Loucy (cell line): ENCODE results near the gene ASMT.

Experiments used
- H2AFZ ChIP-seq: fragments of 200-600 bp; sonication (generic); 2 replicates; pipeline ENCODE4 v1.6.0; 2016; ENCODE audit warnings: antibody characterized with exemption, mild to moderate bottlenecking, low read length, moderate library complexity
- H3F3A ChIP-seq: fragments of 200-600 bp; 2 replicates; pipeline ENCODE4 v1.6.0; 2016; ENCODE audit warnings: antibody characterized with exemption, low read depth, mild to moderate bottlenecking
- H3K27me3 ChIP-seq: fragments of 200-600 bp; sonication (generic); 2 replicates; pipeline ENCODE4 v1.6.1; 2014; ENCODE audit warnings: low read length, mild to moderate bottlenecking; ENCODE audit not compliant: insufficient read depth, poor library complexity, severe bottlenecking
- H3K36me3 ChIP-seq: fragments of 200-600 bp; sonication (generic); 2 replicates; pipeline ENCODE4 v1.6.1; 2016; ENCODE audit warnings: low read length; ENCODE audit not compliant: insufficient read depth
- H3K4me1 ChIP-seq: fragments of 200-600 bp; sonication (generic); 2 replicates; pipeline ENCODE4 v1.5.1; 2014; ENCODE audit warnings: low read length, mild to moderate bottlenecking; ENCODE audit not compliant: insufficient read depth, poor library complexity, severe bottlenecking
- H3K4me2 ChIP-seq: fragments of 200-600 bp; sonication (generic); 2 replicates; pipeline ENCODE4 v1.6.0; 2014; ENCODE audit warnings: antibody characterized with exemption, low read length, low read depth, mild to moderate bottlenecking; ENCODE audit not compliant: poor library complexity, severe bottlenecking
- H3K4me3 ChIP-seq: fragments of 200-600 bp; sonication (generic); 2 replicates; pipeline ENCODE4 v1.5.1; 2014; ENCODE audit warnings: low read length, mild to moderate bottlenecking, mixed read lengths; ENCODE audit not compliant: poor library complexity, severe bottlenecking
- H3K79me2 ChIP-seq: fragments of 200-600 bp; sonication (generic); 2 replicates; pipeline ENCODE4 v1.6.1; 2014; ENCODE audit warnings: low read length; ENCODE audit not compliant: insufficient read depth
- H3K9ac ChIP-seq: fragments of 200-600 bp; sonication (generic); 2 replicates; pipeline ENCODE4 v1.6.0; 2014; ENCODE audit warnings: mild to moderate bottlenecking, low read depth, low read length, moderate library complexity; ENCODE audit not compliant: poor library complexity, severe bottlenecking
- H3K9me2 ChIP-seq: fragments of 200-600 bp; sonication (generic); replicated peaks from 2 replicates; pipeline ENCODE4 v1.6.1; 2016; ENCODE audit warnings: low read depth, low read length, mixed read lengths
- H3K9me3 ChIP-seq: fragments of 200-600 bp; sonication (generic); 2 replicates; pipeline ENCODE4 v1.6.1; 2014; ENCODE audit warnings: mild to moderate bottlenecking, antibody characterized with exemption, low read length, low read depth; ENCODE audit not compliant: insufficient read depth
- H4K20me1 ChIP-seq: fragments of 200-600 bp; sonication (generic); 2 replicates; pipeline ENCODE4 v1.6.0; 2014; ENCODE audit warnings: antibody characterized with exemption, low read length, mild to moderate bottlenecking; ENCODE audit not compliant: insufficient read depth, poor library complexity, severe bottlenecking
- CTCF ChIP-seq: fragments of 200-600 bp; sonication (generic); conservative IDR thresholded peaks from 2 replicates; pipeline ENCODE4 v1.5.1; 2014; ENCODE audit warnings: mild to moderate bottlenecking, antibody characterized with exemption, low read length
- EZH2phosphoT487 ChIP-seq: fragments of 200-600 bp; IDR thresholded peaks from 2 replicates; pipeline ENCODE4 v1.6.1; 2018; ENCODE audit warnings: antibody characterized with exemption, mild to moderate bottlenecking, moderate library complexity, borderline replicate concordance

Gene ASMT

GRCh38 chrX:1596676-1597344 lies 18.0 kb upstream of the ASMT start:
- no peak for TF ChIP-seq EZH2phosphoT487
- TF ChIP-seq CTCF: no peak
- Histone ChIP-seq H3K4me3 (no peak overlapping the region), H3K4me1 (no peaks in the 10 kb centered on the region), H3K79me2 (peaks cover 56% of the 10 kb centered on the region), H3K27me3 (no peaks in the 10 kb centered on the region), H4K20me1 (peaks cover 27% of the 10 kb centered on the region), H3K9me2 (no peaks in the 10 kb centered on the region), H2AFZ (no peak overlapping the region), H3K36me3 (peaks cover 60% of the 10 kb centered on the region; the same call in 1 of the 2 replicates), H3K9ac (no peak overlapping the region), H3K4me2 (no peak overlapping the region), H3K9me3 (no peaks in the 10 kb centered on the region), H3F3A (no peaks in the 10 kb centered on the region)

DNA sequence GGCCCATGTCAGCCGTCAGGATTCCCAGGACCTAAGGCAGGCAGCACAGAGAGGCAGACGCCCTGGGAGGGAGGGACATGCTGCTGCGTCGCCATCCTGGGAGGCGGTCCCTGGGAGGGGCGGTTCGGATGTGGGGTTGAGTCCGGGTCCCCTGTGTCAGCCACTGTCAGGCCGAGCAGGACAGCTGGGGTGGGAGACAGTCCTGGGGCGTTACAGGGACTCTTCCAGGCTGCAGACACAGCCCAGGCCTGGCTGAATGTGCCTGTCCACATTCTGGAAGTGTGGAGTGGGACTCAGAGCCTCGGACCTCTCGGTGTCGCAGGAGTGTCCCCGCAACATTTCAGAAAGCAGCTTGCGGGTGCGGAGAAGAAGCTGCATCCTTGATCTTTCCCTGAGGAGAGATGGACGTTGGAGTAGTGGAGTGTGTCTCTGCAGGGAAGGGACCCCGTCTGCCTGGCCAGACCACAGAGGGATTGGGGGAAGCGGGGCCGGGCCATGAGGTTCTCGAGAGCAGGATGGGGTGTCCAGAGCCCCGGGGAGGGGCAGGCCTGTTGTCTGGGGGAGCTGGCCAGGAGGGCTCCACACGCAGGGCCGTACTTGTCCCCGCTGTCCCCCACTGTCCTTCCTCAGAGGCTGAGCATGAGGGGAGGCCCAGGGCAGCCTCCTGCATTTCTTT lies 17.4 kb upstream of the ASMT start:
- Histone ChIP-seq H3K79me2 (peaks cover 49% of the 10 kb centered on the region), H3F3A (no peaks in the 10 kb centered on the region), H3K36me3 (peaks cover 67% of the 10 kb centered on the region; the same call in 1 of the 2 replicates), H3K9me3 (no peaks in the 10 kb centered on the region), H3K9ac (no peak overlapping the region), H3K4me3 (no peak overlapping the region), H3K4me2 (no peak overlapping the region), H3K27me3 (no peaks in the 10 kb centered on the region), H4K20me1 (peaks cover 20% of the 10 kb centered on the region), H3K4me1 (no peaks in the 10 kb centered on the region), H2AFZ (no peak overlapping the region), H3K9me2 (no peaks in the 10 kb centered on the region)
- TF ChIP-seq EZH2phosphoT487: no peak
- TF ChIP-seq CTCF: no peak

DNA sequence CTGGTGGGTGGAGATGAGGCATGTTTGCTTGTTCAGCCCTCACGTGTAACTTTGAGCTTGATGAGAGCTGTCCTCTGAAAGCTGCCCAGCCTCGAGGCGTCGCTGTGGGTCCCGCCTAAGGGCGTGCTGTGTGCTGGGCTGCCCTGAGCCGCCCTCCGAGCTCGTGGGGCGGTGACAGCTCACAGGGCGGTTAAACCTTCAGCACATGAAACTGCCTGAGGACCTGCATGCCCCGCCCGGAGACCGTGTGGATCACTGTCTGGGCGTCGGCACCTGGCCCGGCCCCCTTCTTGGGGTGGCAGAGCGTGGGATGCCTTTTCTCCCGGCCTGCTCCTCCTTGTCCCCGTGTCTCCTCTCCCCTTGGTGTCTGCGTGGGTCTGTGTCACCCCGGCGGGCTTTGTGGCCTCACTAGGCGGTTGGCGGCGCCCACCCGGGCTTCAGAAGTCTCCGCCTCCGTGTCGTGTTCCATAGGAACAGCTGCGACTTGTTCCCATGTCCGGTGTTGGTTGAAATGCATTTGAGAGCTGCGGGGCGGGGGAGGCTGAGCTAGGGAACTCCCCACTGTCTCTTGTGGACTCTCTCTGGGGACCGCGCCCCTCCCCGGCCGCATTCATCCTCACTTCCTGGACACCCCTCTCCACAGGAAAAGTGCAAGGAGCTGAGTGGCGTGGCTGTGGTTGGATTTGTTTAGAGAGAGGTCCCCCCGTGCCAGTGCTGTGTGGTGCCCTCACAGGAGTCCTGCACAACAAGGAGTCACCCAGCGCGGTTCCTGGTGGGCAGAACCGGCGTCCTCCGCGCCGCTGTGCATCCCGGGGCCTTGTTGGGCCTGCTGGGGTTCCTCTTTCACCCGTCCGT lies 16.6 kb upstream of the ASMT start:
- Histone ChIP-seq H3K27me3 (no peaks in the 10 kb centered on the region), H3K36me3 (peaks cover 71% of the 10 kb centered on the region; the same call in 1 of the 2 replicates), H3K9me2 (no peaks in the 10 kb centered on the region), H3K79me2 (peaks cover 41% of the 10 kb centered on the region), H3K4me1 (no peaks in the 10 kb centered on the region), H3F3A (no peaks in the 10 kb centered on the region), H3K9ac (no peak overlapping the region), H2AFZ (no peak overlapping the region), H4K20me1 (peaks cover 12% of the 10 kb centered on the region), H3K4me2 (no peak overlapping the region), H3K4me3 (no peak overlapping the region), H3K9me3 (no peaks in the 10 kb centered on the region)
- TF ChIP-seq EZH2phosphoT487 (no peak), CTCF (no peak)
